HEK293T (cell line): ENCODE data around the gene LRP5.

ENCODE experiments used
- CTCF ChIA-PET: fragments of 350-600 bp; formaldehyde crosslinking; extraction: SDS; loops from one replicate; lab custom pipeline; 2021; ENCODE audit warnings: antibody characterized with exemption, inconsistent platforms; lab: Yijun Ruan, JAX
- POLR2A ChIA-PET: fragments of 350-600 bp; formaldehyde crosslinking; extraction: SDS; loops from one replicate; lab custom pipeline; 2020; ENCODE audit warnings: antibody characterized with exemption, inconsistent platforms; lab: Yijun Ruan, JAX
- DNase-seq: peaks from one replicate; pipeline ENCODE4 v3.0.0; 2012; ENCODE audit warnings: mixed read lengths; ENCODE audit errors: extremely low spot score
- ARNT ChIP-seq: fragments of 450-650 bp; IDR thresholded peaks from 2 replicates; pipeline ENCODE4 v1.6.1; 2017; ENCODE audit warnings: mild to moderate bottlenecking
- BHLHE40 ChIP-seq: fragments of 450-650 bp; IDR thresholded peaks from 2 replicates; pipeline ENCODE4 v1.6.1; 2016; ENCODE audit warnings: mild to moderate bottlenecking, moderate library complexity, borderline replicate concordance
- CTBP1 ChIP-seq: fragments of 450-650 bp; IDR thresholded peaks from 2 replicates; pipeline ENCODE4 v1.6.1; 2016; ENCODE audit warnings: borderline replicate concordance
- ELF4 ChIP-seq: fragments of 450-650 bp; IDR thresholded peaks from 2 replicates; pipeline ENCODE4 v1.6.1; 2017; ENCODE audit warnings: antibody characterized with exemption
- FOXA1 ChIP-seq: fragments of 450-650 bp; IDR thresholded peaks from 2 replicates; pipeline ENCODE4 v1.6.1; 2016; ENCODE audit warnings: mild to moderate bottlenecking
- FOXK2 ChIP-seq: fragments of 450-650 bp; IDR thresholded peaks from 2 replicates; pipeline ENCODE4 v1.6.1; 2016; ENCODE audit warnings: mild to moderate bottlenecking
- FOXM1 ChIP-seq: fragments of 450-650 bp; IDR thresholded peaks from 2 replicates; pipeline ENCODE4 v1.6.1; 2017; ENCODE audit warnings: mild to moderate bottlenecking, borderline replicate concordance
- HDGF ChIP-seq: fragments of 450-650 bp; IDR thresholded peaks from 2 replicates; pipeline ENCODE4 v1.6.1; 2017; ENCODE audit warnings: antibody characterized with exemption, borderline replicate concordance
- L3MBTL2 ChIP-seq: fragments of 450-650 bp; conservative IDR thresholded peaks from 2 replicates; pipeline ENCODE4 v1.6.1; 2016; ENCODE audit warnings: mild to moderate bottlenecking
- LEF1 ChIP-seq: fragments of 450-650 bp; IDR thresholded peaks from 2 replicates; pipeline ENCODE4 v1.6.1; 2017; ENCODE audit warnings: mild to moderate bottlenecking, borderline replicate concordance
- NFRKB ChIP-seq: fragments of 450-650 bp; IDR thresholded peaks from 2 replicates; pipeline ENCODE4 v1.6.1; 2016; ENCODE audit warnings: mild to moderate bottlenecking, moderate library complexity
- SP1 ChIP-seq: fragments of 450-650 bp; IDR thresholded peaks from 2 replicates; pipeline ENCODE4 v1.6.1; 2017
- SUZ12 ChIP-seq: fragments of 450-650 bp; IDR thresholded peaks from 2 replicates; pipeline ENCODE4 v1.6.1; 2016; ENCODE audit warnings: mild to moderate bottlenecking
- TARDBP ChIP-seq: fragments of 450-650 bp; IDR thresholded peaks from 2 replicates; pipeline ENCODE4 v1.6.1; 2016
- ZNF384 ChIP-seq: fragments of 450-650 bp; IDR thresholded peaks from 2 replicates; pipeline ENCODE4 v1.6.1; 2016
- TF ChIP-seq, protein P1 (sequence below): fragments of 450-650 bp; IDR thresholded peaks from 2 replicates; pipeline ENCODE4 v1.6.1; 2016

Gene LRP5

DNA sequence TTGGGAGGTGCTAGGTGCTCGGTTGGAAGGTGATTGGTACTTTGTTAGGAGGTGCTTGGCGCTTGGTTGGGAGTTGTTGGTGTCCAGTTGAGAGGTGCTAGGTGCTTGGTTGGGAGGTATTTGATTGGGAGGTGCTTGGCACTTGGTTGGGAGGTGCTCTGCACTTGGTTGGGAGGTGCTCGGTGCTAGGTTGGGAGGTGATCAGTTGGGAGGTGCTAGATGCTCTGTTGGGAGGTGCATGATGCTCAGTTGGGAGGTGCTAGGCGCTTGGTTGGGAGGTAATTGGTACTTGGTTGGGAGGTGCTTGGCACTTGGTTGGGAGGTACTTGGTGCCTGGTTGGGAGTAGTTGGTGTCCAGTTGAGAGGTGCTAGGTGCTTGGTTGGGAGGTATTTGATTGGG is 40.2 kb downstream of the LRP5 start:
- no peak for DNase-seq
- TF ChIP-seq SP1, result no peak
- no peak for TF ChIP-seq ARNT
- TF ChIP-seq ELF4, result no peak
- no peak for TF ChIP-seq FOXK2
- TF ChIP-seq NFRKB, result no peak
- no peak for TF ChIP-seq HDGF
- TF ChIP-seq L3MBTL2, result no peak
- TF ChIP-seq CTBP1, result no peak
- TF ChIP-seq, protein P1, sequence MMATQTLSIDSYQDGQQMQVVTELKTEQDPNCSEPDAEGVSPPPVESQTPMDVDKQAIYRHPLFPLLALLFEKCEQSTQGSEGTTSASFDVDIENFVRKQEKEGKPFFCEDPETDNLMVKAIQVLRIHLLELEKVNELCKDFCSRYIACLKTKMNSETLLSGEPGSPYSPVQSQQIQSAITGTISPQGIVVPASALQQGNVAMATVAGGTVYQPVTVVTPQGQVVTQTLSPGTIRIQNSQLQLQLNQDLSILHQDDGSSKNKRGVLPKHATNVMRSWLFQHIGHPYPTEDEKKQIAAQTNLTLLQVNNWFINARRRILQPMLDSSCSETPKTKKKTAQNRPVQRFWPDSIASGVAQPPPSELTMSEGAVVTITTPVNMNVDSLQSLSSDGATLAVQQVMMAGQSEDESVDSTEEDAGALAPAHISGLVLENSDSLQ, result no peak
- TF ChIP-seq FOXM1, result no peak
- TF ChIP-seq ZNF384, result no peak
- no peak for TF ChIP-seq BHLHE40
- TF ChIP-seq TARDBP, result no peak
- no peak for TF ChIP-seq SUZ12
- TF ChIP-seq FOXA1, result no peak
- no peak for TF ChIP-seq LEF1
- ChIA-PET CTCF (no interaction called here), POLR2A (no interaction called here)

DNA sequence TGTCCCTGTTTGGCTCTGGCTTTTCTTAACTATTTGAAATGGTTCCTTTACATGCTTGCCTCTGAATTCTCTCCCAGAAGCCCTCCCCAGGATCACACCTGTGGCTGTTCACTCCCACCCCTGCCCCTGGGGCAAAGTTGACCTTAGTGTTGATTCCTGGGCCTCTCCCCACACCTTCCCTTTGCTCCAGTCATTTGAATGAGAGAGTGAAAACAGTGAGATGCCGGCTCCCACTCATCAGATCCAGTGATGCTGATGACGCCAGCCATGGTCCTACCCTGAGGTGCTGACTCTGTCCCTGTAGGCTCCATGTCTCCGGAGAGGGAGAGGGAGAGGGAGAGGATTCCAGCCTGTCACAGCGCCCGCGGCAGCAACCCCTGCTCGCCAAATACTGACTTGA is 40.7 kb downstream of the LRP5 start:
- POLR2A ChIA-PET, result no interaction called here
- TF ChIP-seq ZNF384 (no peak), CTBP1 (no peak), HDGF (no peak), ARNT (no peak), L3MBTL2 (no peak)
- no peak for DNase-seq
- CTCF ChIA-PET, result no interaction called here

DNA sequence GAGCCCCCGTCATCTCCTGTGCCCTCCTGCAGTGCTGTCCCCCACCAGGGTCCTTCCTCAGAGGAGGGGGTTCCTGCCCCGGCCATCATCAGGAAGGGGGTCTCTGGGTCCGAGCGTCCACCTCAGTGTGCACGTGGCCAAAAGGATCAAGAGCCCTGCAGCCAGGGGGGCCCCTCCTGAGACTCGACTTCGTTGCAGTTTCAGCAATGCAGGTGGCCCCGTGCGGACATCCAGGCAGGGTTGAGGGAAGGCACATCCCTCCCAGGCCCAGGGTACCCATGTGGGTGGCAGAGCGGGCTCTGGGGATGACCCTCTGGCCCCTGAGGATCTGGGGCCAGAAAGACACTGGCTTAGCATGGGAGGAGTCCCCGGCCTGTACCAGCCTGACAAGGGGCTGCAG is 41.3 kb downstream of the LRP5 start:
- POLR2A ChIA-PET, result no interaction called here

DNA sequence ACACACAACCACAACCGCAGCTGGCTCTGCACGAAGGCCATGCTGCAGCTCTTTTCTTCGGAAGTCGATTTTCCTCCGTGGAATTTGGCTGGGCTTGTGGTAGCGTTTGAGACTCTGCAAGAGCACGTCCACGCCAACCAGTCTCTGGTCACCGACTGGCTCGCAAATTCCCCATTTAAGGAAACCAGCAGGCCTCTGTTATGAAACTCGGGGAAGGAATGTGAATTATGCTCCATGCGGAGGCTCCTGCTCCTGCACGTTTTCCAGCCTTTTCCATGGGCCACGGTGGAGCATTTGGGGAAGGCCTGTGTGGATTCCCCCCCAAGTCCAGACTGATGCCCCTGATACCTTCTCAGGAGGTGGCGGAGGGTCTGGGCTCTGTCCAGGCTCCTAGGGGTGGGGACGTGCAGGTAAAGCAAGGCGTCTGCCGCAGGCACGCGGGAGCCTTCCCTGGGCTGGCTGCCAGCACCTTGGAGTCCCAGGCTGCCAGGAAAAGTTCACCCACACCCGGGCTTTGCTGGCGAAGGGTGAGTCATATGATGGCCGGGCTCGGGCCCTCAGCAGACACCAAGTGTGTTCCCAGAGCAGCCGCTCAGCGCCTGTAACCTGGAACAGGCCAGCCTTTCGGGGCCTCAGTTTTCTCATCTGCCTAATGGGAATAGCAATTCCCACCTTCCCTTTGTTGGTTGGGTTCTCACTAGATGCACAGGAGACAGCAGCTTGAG is 41.9 kb downstream of the LRP5 start:
- ChIA-PET CTCF (no interaction called here), POLR2A (no interaction called here)
- TF ChIP-seq ELF4 (no peak), FOXK2 (no peak), HDGF (no peak)
- TF ChIP-seq, protein P1, result no peak
- no peak for DNase-seq

More for the DNA sequence above, 41.3 kb downstream of the LRP5 start:
- no peak for DNase-seq
- CTCF ChIA-PET, result no interaction called here
- no peak for TF ChIP-seq L3MBTL2
- no peak for TF ChIP-seq SP1
- TF ChIP-seq FOXK2, result no peak
- TF ChIP-seq NFRKB, result no peak
- TF ChIP-seq SUZ12, result no peak
- no peak for TF ChIP-seq CTBP1
- no peak for TF ChIP-seq FOXM1
- TF ChIP-seq BHLHE40, result no peak
- TF ChIP-seq, protein P1, result no peak
- TF ChIP-seq ARNT, result no peak
- TF ChIP-seq HDGF, result no peak
- no peak for TF ChIP-seq TARDBP
- no peak for TF ChIP-seq FOXA1
- no peak for TF ChIP-seq ZNF384
- no peak for TF ChIP-seq LEF1
- TF ChIP-seq ELF4, result no peak

DNA sequence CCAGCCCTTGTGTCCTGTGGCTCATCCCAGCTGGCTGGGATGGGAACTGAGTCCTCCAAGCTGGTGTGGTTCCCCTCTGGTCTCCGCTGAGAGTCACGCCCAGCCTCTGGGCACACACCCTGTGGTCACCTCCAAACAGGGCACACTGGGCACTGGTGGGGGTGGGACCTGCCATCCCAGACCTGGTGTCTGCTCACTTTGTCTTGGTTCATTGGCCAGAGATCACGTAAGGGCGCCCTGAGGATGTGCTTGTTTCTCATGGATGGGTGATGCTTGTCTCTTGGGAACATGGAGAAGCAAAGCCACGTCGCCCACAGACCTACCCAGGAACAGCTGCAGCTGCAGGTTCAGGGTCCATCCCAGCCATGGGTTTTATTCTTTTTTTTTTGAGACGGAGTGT is 43.1 kb downstream of the LRP5 start:
- TF ChIP-seq L3MBTL2 (no peak), NFRKB (no peak), ZNF384 (no peak), FOXA1 (no peak), LEF1 (no peak), HDGF (no peak), BHLHE40 (no peak), CTBP1 (no peak), SUZ12 (no peak), FOXK2 (no peak), ELF4 (no peak), FOXM1 (no peak), ARNT (no peak), TARDBP (no peak), SP1 (no peak)
- TF ChIP-seq, protein P1, result no peak
- CTCF ChIA-PET, result no interaction called here
- POLR2A ChIA-PET, result no interaction called here
- DNase-seq, result no peak

DNA sequence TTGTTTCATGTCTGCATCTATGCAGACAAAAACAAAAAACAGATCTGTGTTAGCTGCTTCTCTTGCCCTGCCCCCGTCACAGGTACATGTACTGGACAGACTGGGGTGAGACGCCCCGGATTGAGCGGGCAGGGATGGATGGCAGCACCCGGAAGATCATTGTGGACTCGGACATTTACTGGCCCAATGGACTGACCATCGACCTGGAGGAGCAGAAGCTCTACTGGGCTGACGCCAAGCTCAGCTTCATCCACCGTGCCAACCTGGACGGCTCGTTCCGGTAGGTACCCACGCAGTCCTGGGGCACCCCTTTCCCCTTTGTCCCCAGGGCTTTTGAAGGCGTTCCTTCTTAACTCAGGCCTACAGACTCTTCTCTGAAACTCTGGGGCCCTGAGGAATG is 45.2 kb downstream of the LRP5 start:
- DNase-seq, result no peak
- TF ChIP-seq FOXA1, result no peak
- TF ChIP-seq L3MBTL2, result no peak
- no peak for TF ChIP-seq HDGF
- TF ChIP-seq ARNT, result no peak
- no peak for TF ChIP-seq SP1
- TF ChIP-seq FOXK2, result no peak
- TF ChIP-seq SUZ12, result no peak
- no peak for TF ChIP-seq NFRKB
- TF ChIP-seq LEF1, result no peak
- TF ChIP-seq TARDBP, result no peak
- TF ChIP-seq CTBP1, result no peak
- no peak for TF ChIP-seq FOXM1
- TF ChIP-seq, protein P1, result no peak
- TF ChIP-seq ELF4, result no peak
- TF ChIP-seq ZNF384, result no peak
- TF ChIP-seq BHLHE40, result no peak
- POLR2A ChIA-PET, result no interaction called here
- CTCF ChIA-PET, result interaction anchor here (0.7 kb wide), 1 partner anchor 15 kb away, joined by 3 read pairs; no protein-coding TSS in a partner anchor
